ENCODE data around the gene P4HA1.

DNA sequence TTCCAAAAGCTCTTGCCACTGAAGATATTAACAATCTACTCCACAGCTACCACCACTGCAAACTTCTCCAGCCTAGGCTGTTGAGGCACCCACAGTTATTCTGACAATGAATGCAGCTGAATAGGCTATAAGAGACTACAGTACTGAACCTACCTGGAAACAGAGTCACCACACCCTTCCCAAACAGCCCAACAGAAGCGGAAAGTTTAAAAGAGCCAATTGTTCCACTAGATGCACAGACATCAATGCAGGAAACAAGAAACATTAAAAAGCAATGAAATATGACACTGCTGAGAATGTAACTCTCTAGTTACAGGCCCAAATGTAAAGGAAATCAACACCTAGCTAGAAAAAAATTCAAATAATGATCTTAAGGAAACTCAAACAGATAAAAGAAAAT, 77.6 kb downstream of the P4HA1 start:
- TF ChIP-seq POLR2AphosphoS5 (IDR thresholded peaks at IDR 0.05) (no peak), CTCF (IDR thresholded peaks at IDR 0.05) (no peak)

All from esophagus muscularis mucosa (tissue), 3 donors.